SK-N-MC (cell line): Measurements from ENCODE around the gene QKI.

ENCODE experiments used
- EZH2 ChIP-seq: fragments of 200-600 bp; sonication (generic); IDR thresholded peaks from one replicate; pipeline ENCODE4 v1.6.1; 2017; ENCODE audit warnings: antibody characterized with exemption
- POLR2AphosphoS5 ChIP-seq: IDR thresholded peaks from 2 replicates; pipeline ENCODE4 v1.6.1; 2012; ENCODE audit warnings: mild to moderate bottlenecking, low read depth, low read length, borderline replicate concordance

DNA sequence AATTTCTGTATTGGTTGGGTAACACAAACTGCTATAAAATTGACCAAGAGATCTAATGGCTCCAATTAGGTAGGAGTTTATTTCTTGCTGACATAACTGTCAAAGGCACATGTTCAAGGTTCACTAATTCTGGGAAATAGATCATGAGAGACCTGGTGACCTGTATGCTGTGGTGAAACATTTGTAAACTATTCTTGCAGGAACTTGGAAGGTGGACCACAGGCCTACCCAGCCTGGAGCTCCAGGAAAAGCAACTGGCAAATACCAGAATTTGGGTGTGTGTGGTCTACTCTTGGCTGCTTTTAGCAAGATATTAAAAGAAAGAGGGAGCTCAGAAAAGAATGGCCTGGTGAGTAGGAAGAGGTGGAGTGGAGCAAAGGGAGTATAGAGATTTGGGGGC, 184.6 kb downstream of the QKI start:
- no peak for TF ChIP-seq EZH2
- no peak for TF ChIP-seq POLR2AphosphoS5
